Activated CD8-positive, alpha-beta memory T cell treated with anti-CD3 and anti-CD28 coated beads for 24 hours (primary cell): ENCODE results near the gene TLE2.

Experiments
- DNase-seq: peaks from one replicate; pipeline ENCODE4 v3.0.0-alpha.2; 2020

TLE2 gene

GRCh38 chr19:3036119-3036976 lies 7.3 kb upstream of the TLE2 start:
- peak; percentile 93 for DNase-seq

GRCh38 chr19:3035542-3036118 lies 6.5 kb upstream of the TLE2 start:
- DNase-seq = peak; percentile 94

GRCh38 chr19:3034656-3035541 lies 5.8 kb upstream of the TLE2 start:
- DNase-seq = peak; percentile 82

- DNase-seq = no peak
Observed at GRCh38 chr19:3034406-3034655, 5.3 kb upstream of the TLE2 start.

GRCh38 chr19:3033595-3034405 lies 4.7 kb upstream of the TLE2 start:
- no peak for DNase-seq

GRCh38 chr19:3031607-3031867 lies 2.5 kb upstream of the TLE2 start:
- DNase-seq = no peak

- no peak for DNase-seq
Observed at GRCh38 chr19:3028305-3029064, 595 bp downstream of the TLE2 start.

- no peak for DNase-seq
Observed at GRCh38 chr19:3027981-3028304, 1.1 kb downstream of the TLE2 start.

- DNase-seq = no peak
Observed at GRCh38 chr19:3027292-3027691, 1.8 kb downstream of the TLE2 start.

- DNase-seq = no peak
Observed at GRCh38 chr19:3026768-3027167, 2.3 kb downstream of the TLE2 start.

GRCh38 chr19:3025549-3025886 lies 3.6 kb downstream of the TLE2 start:
- DNase-seq = no peak

GRCh38 chr19:3024870-3025548 lies 4.1 kb downstream of the TLE2 start:
- DNase-seq = no peak

GRCh38 chr19:3024509-3024869 lies 4.6 kb downstream of the TLE2 start:
- DNase-seq = no peak

GRCh38 chr19:3020321-3020960 lies 8.6 kb downstream of the TLE2 start:
- no peak for DNase-seq

GRCh38 chr19:3019211-3019854 lies 9.7 kb downstream of the TLE2 start:
- no peak for DNase-seq

- DNase-seq = no peak
Observed at GRCh38 chr19:3017923-3018322, 11.2 kb downstream of the TLE2 start.

- DNase-seq = no peak
Observed at GRCh38 chr19:3015126-3016057, 13.7 kb downstream of the TLE2 start.

- DNase-seq = no peak
Observed at GRCh38 chr19:3014135-3014534, 14.9 kb downstream of the TLE2 start.

- DNase-seq = no peak
Observed at GRCh38 chr19:3013263-3013725, 15.8 kb downstream of the TLE2 start.
